GOT3 (cell line): ENCODE results near the gene SAMSN1.
"Not testable (repeated sequence)": the region's sequence is repeated elsewhere in the genome, so short reads cannot be mapped to it uniquely, and the experiment has no call there.

Source experiments
- DNase-seq: peaks from one replicate; lab custom pipeline; 2025; ENCODE audit warnings: mixed read lengths; lab: John Stamatoyannopoulos, UW

SAMSN1 gene

DNA sequence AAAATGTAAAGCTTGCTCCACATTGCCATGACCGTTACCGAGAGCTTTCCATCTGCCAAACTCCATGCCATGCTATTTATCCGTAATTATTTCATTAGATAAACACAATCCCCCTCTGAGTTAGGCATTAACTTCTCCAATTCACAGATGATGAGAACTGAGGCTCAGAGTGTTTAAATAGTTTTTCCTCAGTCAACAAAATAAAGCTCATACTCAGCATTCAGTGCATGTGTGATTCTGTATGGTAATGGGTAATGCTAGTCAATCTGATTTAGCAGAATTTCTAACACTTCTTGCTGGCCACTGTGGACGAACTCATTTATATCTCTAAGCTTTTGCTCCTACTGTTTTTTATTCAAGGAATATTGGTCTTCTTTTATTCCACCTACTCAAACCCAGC is 17.3 kb downstream of the SAMSN1 start:
- no peak for DNase-seq

DNA sequence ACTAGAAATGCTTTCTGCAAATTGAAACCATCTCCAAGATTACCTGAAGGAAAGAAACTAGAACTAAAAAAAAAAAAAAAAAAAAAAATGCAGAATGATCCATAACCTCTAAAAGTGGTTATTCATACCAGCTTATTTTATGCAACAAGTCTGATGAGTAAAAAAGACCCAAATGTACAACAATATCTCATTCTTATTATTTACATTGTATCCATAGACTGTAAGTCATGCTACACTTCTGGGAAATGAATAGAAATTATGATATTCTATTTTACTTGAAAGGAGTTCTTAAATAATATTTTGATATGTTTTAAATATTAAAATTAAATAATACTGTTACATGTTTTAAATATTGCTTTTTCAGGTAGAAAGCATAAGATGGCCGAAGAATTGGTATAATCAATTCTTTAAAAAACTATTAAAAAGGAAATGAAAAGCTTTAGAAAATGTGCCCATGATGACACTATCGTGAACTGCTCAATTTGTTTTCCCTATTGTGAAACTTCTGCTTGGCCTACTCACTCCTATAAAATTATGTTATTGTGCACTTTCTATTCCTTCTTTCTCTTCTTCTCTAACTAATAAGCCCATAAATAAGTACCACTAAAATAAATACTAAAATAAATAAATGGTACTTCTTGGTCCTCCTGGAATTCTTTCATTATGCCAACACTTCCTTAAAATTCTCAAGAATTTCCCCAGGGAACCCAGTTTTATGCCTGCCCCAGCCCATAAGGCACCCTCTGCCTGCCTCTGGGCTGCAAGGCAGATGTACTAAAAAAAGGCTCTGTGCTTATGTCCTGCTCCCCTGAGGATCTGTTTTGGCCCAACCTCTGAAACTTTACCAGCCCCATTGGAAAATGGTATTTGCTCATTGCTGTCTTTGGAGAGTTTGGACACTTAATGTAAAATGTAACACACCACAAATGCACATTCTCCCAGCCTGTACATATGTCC is 18.1 kb downstream of the SAMSN1 start:
- DNase-seq, result no peak

DNA sequence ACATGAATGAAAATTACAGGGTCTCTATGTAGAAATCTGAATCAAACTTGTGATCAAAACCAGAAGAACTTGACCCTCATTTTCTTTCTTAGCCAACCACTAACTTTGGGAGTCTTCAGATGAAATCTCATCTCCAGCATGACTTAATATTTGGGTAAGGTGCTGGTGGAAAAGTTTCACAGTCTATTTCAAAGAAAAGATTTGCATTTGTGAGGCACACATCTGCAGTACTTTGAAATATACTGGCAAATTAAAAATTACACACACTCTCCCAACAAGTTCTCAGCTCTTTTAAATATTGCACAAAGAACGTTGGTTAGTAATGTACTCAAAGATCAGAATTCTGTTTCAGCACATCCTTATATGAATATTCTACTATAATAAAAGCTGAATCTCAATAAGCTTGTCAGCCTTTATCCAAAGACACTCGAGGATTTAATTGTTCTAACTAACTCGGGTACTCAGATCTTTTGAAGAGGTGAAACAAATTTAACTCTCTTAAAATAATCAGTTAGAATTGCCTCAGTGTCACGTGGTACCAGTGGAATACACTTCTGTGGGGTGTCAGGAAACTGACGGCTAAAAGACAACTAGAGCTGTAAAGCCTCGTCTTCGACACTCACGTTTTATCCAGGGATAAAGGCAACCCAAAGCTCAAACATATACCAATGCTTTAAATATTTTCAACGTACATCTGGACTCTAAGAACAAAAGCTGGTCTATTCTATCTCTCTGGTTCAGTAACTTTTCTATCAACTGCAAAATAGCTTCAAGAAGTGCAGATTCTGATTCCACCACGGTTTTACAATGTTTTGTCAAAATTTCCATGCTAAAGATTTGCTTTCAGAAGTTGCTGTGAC is 19.0 kb downstream of the SAMSN1 start:
- no peak for DNase-seq

DNA sequence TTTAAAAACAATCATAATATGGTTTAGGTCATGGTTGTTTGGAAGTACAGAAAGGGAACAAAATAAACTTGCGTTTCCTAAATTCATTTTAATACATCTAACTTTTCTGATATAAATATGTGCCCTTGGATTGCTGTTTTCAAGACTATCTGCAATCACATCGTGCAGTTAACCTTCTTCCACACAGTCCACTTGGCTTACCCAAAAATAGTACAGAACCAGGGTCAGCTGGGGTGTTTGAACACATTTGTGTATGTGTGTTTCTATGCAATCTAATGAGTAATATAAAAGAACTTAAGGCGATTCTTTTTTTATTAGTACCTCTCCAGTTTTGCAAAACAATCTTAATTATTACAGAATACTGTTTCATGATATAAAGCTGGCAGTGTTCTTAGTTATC is 19.9 kb downstream of the SAMSN1 start:
- no peak for DNase-seq

DNA sequence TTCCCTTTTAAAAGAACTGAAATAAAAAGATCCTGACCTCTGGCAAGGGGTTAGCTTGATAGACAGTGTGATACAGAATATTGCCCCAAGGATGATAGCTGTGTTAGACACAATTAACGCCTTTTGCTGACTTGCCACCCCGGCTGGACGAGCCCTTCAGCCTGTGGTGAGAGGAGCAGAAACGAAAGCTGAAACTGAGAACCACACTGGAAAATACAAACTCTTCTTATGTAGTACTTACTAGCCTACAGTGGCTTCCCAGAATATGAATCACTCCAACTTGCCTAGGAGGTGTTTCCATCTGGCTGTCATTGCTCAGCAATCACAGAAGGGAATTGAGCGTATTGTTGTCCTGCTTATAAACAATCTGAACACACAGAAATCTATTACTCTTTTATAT is 22.9 kb downstream of the SAMSN1 start:
- DNase-seq, result no peak

DNA sequence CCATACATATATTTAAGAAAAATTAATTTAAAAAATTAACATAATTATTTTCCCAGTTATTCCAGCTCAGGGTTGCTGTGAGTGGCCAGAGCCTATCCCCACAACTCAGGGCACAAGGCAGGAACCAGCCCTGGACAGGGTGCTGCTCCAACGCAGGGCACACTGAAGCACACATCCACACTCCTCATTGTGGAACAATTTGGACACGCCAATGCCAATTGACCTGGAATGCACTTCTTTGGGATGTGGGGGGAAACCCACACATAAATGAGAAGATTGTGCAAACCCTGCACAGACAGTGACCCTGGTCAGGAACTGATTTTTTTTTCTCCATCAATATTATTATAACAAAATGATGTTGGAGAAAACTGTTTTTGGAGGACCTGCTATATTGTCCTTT is 23.4 kb downstream of the SAMSN1 start:
- no peak for DNase-seq

DNA sequence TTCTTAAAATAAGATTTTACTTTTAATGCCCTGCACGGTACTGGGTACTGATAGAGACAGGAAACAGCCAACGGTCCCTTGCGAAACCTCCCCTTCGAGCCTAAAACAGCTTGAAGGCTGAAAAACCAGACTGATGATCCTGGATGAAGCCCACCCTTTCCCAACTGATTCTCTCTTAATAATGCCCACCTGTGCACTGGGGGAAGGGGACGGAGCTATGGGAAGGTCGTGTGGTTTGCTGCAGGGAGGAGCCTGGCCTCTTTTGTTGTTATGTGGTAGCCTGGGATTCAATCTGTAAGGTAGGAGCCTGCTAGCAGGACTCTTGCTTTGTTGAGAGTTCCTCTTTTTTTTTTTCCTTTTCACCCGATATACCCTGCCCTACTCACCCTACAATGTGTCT is 25.6 kb downstream of the SAMSN1 start:
- DNase-seq, result no peak

DNA sequence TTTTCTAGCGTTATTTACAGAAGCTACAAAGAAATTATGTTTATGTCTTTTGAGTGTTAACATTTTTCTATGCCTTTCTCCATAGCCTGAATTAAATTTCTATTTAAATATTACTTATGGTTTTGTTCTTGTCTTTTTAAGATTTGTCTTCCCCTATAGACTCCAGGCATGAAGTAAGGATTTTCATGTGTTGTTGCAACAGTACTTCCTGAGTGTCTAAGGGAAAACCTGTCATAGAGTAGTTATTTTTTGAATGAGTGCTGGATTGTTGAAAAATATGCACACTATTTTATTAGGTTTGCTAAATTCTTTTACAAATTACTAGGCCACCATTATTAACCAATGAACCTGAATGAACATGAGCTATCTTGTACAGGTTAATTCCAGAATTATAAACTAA is 27.1 kb downstream of the SAMSN1 start:
- no peak for DNase-seq

DNA sequence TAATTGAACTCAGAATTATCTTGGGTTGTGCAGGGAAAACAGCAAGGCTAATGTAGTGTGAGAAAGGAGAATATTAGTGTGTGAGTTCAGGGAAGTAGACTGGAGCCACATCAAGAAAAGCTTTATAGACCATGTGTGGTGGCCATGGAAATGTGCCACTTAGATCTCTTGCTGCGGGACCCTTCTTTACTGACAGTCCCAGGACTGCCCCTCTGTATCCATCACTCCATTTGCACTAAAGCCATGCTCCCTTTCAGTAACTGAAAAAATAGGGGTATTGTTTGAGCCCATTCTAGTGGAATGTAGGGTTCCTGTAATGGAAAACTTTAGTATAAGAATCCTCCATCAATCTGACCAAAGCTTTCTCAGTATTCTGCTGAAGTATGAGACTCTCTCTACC is 32.3 kb downstream of the SAMSN1 start:
- DNase-seq, result no peak

DNA sequence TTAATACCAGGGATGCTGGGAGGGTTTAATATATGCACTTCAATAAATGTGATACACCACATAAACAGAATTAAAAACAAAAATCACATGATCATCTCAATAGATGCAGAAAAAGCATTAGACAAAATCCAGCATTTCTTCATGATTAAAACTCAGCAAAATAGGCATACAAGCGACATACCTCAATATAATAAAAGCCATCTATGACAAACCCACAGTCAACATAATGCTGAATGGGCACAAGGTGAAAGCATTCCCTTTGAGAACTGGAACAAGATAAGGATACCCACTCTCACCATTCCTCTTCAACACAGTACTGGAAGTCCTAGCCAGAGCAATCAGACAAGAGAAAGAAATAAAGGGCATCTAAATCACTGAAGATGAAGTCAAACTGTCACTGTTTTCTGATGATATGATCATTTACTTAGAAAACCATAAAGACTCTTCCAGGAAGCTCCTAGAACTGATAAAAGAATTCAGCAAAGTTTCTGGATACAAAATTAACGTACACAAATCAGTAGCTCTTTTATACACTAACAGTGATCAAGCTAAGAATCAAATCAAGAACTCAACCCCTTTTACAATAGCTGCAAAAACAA is 39.2 kb downstream of the SAMSN1 start:
- not testable (repeated sequence) for DNase-seq

DNA sequence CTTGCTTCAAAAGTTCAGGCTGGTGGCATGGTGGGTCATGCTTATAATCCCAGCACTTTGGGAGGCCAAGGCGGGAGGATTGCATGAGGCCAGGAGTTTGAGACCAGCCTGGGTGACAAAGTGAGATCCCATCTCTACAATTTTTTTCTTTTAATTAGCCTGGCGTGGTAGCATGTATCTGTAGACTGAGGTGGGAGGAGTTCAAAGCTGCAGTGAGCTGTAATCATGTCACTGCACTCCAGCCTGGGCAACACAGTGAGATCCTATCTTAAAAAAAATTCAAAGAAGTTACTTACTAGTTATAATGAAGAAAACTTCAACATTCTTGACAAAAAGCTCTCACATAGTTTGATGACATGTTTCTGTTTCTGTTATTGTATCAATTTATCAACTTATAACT is 45.2 kb downstream of the SAMSN1 start:
- no peak for DNase-seq

DNA sequence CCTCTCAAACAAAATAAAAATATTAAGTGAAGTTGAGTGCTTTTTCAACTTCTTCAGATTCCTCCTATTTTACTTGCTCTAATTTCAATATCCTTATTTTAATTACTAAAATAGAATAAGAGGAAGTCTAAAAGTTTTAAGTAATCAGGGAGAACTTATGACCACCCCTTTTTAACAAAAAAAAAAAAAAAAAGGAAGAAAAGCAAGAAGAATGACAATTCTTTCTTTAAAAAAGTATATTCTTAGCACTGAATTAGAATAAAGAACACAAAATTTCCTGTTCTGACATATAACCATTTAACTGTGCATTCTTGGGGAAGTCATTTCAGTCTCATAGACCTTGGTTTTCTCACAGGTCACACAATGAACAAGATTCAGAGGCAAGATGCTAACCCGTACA is 46.8 kb downstream of the SAMSN1 start:
- DNase-seq, result no peak

DNA sequence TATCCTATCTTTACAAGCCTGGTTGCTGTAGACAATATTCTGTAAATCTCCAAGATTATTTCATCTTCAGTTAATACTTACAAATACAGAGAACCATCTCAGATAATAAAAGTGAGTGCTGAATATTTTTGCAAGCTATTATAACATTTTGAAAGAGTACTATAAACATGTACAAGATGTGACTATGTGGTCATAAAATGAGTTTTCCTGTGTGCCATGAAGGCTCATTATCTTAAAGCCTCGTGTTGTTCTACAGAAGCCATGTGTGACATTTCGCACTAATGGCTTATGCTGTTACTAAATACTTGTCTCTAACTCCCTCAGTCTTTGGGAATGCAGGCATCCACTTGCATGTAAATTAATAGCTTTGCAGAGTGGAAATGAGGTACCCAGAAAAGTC is 48.3 kb downstream of the SAMSN1 start:
- no peak for DNase-seq

DNA sequence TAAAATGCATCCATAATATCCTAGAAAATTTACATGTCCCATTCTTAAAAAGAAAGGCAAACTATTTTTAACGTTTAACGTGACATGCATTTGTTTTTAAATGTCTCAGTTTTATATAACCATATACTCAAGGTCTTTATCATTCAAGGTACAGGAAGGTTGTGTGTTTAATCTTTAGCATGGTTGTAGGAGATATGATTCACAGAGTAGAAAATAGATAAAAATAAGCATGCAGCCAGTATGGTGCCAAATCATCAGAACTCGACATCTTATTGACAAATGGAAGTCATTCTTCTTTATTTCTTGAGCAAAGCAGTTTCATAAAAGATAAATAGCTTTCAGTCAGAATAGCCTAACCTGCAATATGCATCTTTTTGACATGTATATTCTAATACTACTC is 51.0 kb downstream of the SAMSN1 start:
- no peak for DNase-seq

DNA sequence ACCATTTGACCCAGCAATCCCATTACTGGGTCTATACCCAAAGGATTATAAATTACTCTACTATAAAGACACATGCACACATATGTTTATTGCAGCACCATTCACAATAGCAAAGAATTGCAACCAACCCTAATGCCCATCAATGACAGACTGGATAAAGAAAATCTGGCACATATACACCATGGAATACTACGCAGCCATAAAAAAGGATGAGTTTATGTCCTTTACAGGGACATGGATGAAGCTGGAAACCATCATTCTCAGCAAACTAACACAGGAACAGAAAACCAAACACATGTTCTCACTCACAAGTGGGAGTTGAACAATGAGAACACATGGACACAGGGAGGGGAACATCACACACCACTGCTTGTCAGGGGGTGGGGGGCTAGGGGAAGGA is 51.9 kb downstream of the SAMSN1 start:
- not testable (repeated sequence) for DNase-seq

DNA sequence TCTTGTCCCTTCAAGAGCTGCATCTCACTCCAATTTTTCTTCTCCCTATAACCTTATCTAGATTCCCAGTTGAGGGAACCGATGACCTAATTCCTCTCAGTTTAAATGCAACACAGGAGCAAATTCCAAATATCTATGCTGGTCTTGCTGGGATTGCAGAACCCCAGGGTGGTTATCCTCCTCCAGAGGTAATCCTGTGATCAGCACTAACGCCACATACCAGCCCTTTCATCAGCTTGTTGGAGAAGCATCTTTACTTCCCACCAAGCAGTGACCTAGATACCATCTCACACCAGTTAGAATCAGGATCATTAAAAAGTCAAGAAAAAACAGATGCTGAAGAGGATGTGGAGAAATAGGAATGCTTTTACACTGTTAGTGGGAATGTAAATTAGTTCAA is 52.4 kb downstream of the SAMSN1 start:
- no peak for DNase-seq

DNA sequence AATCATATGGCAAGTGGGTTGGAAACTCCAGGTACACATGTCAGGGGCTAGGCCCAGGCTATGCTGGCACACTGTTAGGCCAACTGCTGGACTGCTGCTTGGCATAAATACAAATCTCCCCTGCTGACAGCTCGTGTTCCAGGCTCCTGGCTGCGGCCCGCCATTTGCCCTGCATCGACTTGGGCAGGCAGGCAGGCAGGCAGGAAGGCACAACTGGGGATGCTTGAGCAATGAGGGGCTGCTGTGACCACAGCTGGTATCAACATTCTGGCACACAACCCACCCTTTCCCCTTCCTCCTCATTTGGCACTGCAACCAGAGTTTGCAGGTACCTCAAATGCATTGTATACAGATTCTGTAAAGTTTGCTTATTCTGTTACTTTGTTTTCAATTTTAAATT is 53.2 kb downstream of the SAMSN1 start:
- DNase-seq, result no peak

DNA sequence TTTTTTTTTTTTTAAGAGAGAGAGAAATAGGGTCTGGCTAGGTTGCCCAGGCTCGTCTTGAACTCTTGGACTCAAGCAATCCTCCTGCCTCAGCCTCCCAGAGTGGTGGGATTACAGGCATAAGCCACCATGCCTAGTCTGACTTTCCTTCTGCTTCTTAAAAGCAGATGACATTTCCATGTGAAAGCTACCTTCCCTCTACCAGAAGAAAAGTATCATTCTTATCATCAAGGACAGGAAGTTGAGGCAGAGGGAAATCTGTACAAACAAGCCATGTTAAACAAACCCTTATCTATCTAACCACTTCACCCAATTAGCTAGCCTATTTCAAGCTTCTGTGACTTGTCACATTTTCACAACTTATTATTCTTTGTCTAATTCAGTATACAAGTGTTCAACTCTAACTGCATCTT is 54.8 kb downstream of the SAMSN1 start:
- DNase-seq, result no peak

DNA sequence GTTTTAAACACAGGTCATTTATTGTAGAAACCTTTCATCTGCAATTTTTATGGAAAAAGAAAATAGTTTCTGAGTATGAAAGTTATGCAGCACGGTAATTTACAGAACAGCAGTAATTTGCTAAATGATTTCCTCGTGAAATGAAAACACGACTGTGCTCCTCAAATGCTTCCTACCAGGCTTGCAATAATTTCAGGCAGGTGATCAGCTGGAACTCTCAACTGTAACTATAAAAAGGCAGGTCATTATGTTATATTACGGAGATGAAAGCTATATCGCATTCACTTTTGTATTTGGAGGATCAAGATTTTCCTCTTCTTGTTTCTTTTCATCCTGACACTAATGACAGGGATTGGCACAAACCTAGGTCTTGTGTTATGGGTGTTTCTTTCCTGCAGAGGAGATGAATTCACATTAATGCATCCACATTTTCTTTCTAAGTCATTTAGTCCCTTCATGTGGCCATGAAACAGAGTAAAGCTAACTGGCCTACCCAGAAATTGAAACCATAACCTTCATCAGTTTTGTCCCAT is 57.4 kb downstream of the SAMSN1 start:
- DNase-seq, result no peak

DNA sequence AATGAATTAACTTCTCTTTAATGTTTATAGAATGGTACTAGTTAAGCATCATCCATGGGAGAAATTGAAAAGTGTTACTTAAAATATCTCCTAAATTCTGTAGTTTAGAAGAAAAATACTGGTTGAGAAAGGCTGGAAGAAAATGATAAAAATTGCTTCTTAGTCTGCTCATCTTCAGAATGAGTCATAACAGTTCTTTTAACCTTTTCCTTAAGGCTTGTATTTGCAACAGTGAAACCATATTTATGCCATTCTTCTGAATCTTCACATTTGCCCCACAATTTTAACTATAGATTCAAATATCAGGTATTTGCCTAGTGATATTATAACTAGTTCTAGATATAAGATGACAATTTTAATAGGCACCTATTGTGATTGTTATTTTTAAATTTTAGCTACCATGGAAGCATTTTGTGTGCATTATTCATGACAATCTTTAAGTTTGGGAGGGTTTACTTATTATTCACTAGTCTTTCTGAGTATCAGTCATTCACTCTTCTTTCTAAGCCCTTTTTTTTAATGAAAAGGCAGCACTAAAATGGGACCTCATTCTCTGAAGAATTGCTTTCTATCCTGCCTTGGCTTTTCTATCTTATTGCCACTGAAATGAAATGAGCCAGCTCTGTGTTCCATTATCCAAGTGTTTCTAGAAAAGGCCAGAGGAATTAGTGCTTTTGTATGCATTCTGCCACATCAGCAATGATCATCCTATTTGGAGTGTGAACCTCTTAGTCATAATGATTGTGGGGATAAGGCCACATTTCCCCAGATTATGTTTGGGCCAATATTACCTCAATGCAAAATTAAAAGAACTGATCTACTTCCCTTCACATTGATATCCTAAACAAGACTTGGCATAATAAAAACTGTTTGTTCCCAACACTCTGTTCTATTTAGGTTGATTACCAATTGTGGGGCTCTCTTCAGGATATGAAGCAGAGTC is 58.4 kb downstream of the SAMSN1 start:
- DNase-seq, result no peak

DNA sequence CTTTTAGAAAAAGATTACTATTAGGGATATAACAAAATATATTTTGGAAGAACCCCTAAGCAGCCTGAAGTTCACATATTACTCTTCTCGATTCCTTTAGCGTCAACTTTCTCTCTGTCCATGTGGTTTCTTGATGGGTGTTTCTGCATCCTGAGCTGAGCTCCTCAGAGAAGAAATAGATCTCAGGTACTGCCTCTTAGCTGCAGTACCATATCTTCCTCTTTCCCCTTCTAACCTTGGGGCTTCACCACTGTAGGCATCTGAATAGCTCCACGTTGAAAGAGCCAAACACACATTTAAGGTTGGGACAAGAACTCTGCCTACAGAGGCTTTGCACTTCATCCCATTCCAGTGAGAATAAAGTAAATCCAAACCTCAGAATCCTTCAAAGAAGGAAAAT is 59.2 kb downstream of the SAMSN1 start:
- no peak for DNase-seq
